ENCODE data around the gene SV2C. TPM values are rescaled to one million over a fixed set of nuclear protein-coding genes. Genes with fewer than 3 reads are reported as not detected.
A peak's percentile ranks its signal among the peaks of the same experiment; 100 is the strongest.

The SV2C gene
- total RNA-seq, 5 donors from 2014 or later (not counting 1 experiment from before 2014, with no cell fraction given): 0.03 to 0.07 (median 0.03) TPM; not detected in 2

GRCh38 chr5:76401801-76402250, 318.6 kb downstream of the SV2C start:
- peak overlapping the region; percentile 98 to 100 for H3K27ac Mint-ChIP-seq
- DNase-seq (peak in 16 of 35 experiments; percentile 0 to 56 (median 12)), ATAC-seq (replicated peaks in 1 of 4) (no peak)
- POLR2A ChIA-PET: interaction anchor here (0.6 to 1.9 kb wide), 11 partner anchors 15 to 181 kb away, joined by 3 to 30 read pairs (median 5); no protein-coding TSS in a partner anchor
- H3K36me3 ChIP-seq (ENCODE audit: control insufficient read depth in 2 of 2, extremely low read depth in 1 of 2, insufficient read depth in 1 of 2, low read length in 1 of 2): no peaks in the 10 kb centered on the region
- no peaks in the 10 kb centered on the region for H3K9me3 ChIP-seq
- CTCF ChIA-PET: interaction anchor here (0.6 to 3.4 kb wide), 12 partner anchors 9 to 330 kb away, joined by 3 to 27 read pairs (median 7); no protein-coding TSS in a partner anchor
- peaks cover 47 to 49% (median 48%) of the 10 kb centered on the region in 3 donors for H3K4me1 Mint-ChIP-seq
- H3K27me3 ChIP-seq (replicated peaks in 1 of 2; ENCODE audit: control insufficient read depth in 2 of 2, extremely low read depth in 1 of 2, insufficient read depth in 2 of 2, low read length in 1 of 2): no peaks in the 10 kb centered on the region
- WGBS (ENCODE audit: insufficient coverage): 4% methylated on average over 4 of the region's 11 CpGs
- no peaks in the 10 kb centered on the region for H3K27me3 Mint-ChIP-seq
- no peaks in the 10 kb centered on the region for H3K9me3 Mint-ChIP-seq
- H3K4me1 ChIP-seq (ENCODE audit: control insufficient read depth in 1 of 2, extremely low read depth in 1 of 2, insufficient read depth in 2 of 2, low read length in 2 of 2): peaks cover 31 to 36% of the 10 kb centered on the region in 2 experiments
- H3K4me3 Mint-ChIP-seq: peak overlapping the region; percentile 87 to 97 (median 93)
- H3K4me3 ChIP-seq (ENCODE audit: control insufficient read depth in 1 of 2, extremely low read depth in 1 of 2, low read length in 1 of 2): peak overlapping the region; percentile 59 to 85
- peaks cover 4% of the 10 kb centered on the region for H3K36me3 Mint-ChIP-seq
- H3K27ac ChIP-seq (ENCODE audit: low read length): peak overlapping the region; percentile 89

- H3K27ac ChIP-seq (ENCODE audit: low read length): peak overlapping the region; percentile 89
- CTCF ChIA-PET: interaction anchor here (0.6 to 3.4 kb wide), 14 partner anchors 9 to 330 kb away, joined by 3 to 27 read pairs (median 5); no protein-coding TSS in a partner anchor
- H3K36me3 Mint-ChIP-seq: peaks cover 7% of the 10 kb centered on the region
- H3K4me3 ChIP-seq (ENCODE audit: control insufficient read depth in 1 of 2, extremely low read depth in 1 of 2, low read length in 1 of 2): peak overlapping the region; percentile 76 to 85
- no peaks in the 10 kb centered on the region for H3K9me3 Mint-ChIP-seq
- H3K36me3 ChIP-seq (ENCODE audit: control insufficient read depth in 2 of 2, extremely low read depth in 1 of 2, insufficient read depth in 1 of 2, low read length in 1 of 2): no peaks in the 10 kb centered on the region
- ATAC-seq (replicated peaks in 1 of 4) (peak; percentile 34 to 76 (median 40)), DNase-seq (peak; percentile 42 to 93 (median 85))
- peak overlapping the region; percentile 87 to 97 (median 93) for H3K4me3 Mint-ChIP-seq
- POLR2A ChIA-PET: interaction anchor here (0.6 to 1.9 kb wide), 14 partner anchors 14 to 228 kb away, joined by 3 to 30 read pairs (median 4); no protein-coding TSS in a partner anchor
- H3K27me3 Mint-ChIP-seq: no peaks in the 10 kb centered on the region
- 1% methylated on average over 11 of the region's 25 CpGs for WGBS (ENCODE audit: insufficient coverage)
- H3K27me3 ChIP-seq (replicated peaks in 1 of 2; ENCODE audit: control insufficient read depth in 2 of 2, extremely low read depth in 1 of 2, insufficient read depth in 2 of 2, low read length in 1 of 2): no peaks in the 10 kb centered on the region
- peaks cover 33 to 39% of the 10 kb centered on the region in 2 experiments for H3K4me1 ChIP-seq (ENCODE audit: control insufficient read depth in 1 of 2, extremely low read depth in 1 of 2, insufficient read depth in 2 of 2, low read length in 2 of 2)
- H3K27ac Mint-ChIP-seq: peak overlapping the region; percentile 98 to 100
- peaks cover 53 to 55% (median 53%) of the 10 kb centered on the region in 3 donors for H3K4me1 Mint-ChIP-seq
- H3K9me3 ChIP-seq: no peaks in the 10 kb centered on the region
These were observed 319.2 kb downstream of the SV2C start for GRCh38 chr5:76402251-76402885.

GRCh38 chr5:76402886-76403765, 319.9 kb downstream of the SV2C start, which contains the start of gene IQGAP2:
Gene IQGAP2 (plus strand): TSS chr5:76403285. CDS start chr5:76403546, 261 bp downstream.
- H3K36me3 Mint-ChIP-seq: peaks cover 7% of the 10 kb centered on the region
- peaks cover 60 to 62% (median 60%) of the 10 kb centered on the region in 3 donors for H3K4me1 Mint-ChIP-seq
- Histone ChIP-seq H3K27me3 (replicated peaks in 1 of 2; ENCODE audit: control insufficient read depth in 2 of 2, extremely low read depth in 1 of 2, insufficient read depth in 2 of 2, low read length in 1 of 2) (no peaks in the 10 kb centered on the region), H3K36me3 (ENCODE audit: control insufficient read depth in 2 of 2, extremely low read depth in 1 of 2, insufficient read depth in 1 of 2, low read length in 1 of 2) (no peaks in the 10 kb centered on the region), H3K27ac (ENCODE audit: low read length) (peak within 1 kb of the TSS; percentile 89), H3K9me3 (no peaks in the 10 kb centered on the region), H3K4me3 (ENCODE audit: control insufficient read depth in 1 of 2, extremely low read depth in 1 of 2, low read length in 1 of 2) (peak within 1 kb of the TSS; percentile 76 to 85), H3K4me1 (ENCODE audit: control insufficient read depth in 1 of 2, extremely low read depth in 1 of 2, insufficient read depth in 2 of 2, low read length in 2 of 2) (peaks cover 33 to 45% of the 10 kb centered on the region in 2 experiments)
- ATAC-seq (replicated peaks in 1 of 4) (peak; percentile 63 to 74 (median 70)), DNase-seq (peak; percentile 70 to 93 (median 84))
- H3K4me3 Mint-ChIP-seq: peak within 1 kb of the TSS; percentile 87 to 97 (median 93)
- H3K9me3 Mint-ChIP-seq: no peaks in the 10 kb centered on the region
- peak within 1 kb of the TSS; percentile 98 to 100 for H3K27ac Mint-ChIP-seq
- CTCF ChIA-PET: interaction anchor here (0.6 to 3.4 kb wide), 19 partner anchors 9 to 181 kb away, joined by 3 to 27 read pairs (median 4); no protein-coding TSS in a partner anchor
- WGBS (ENCODE audit: insufficient coverage): 0% methylated on average over 76 of the region's 92 CpGs
- POLR2A ChIA-PET: interaction anchor here (0.5 to 1.9 kb wide), 15 partner anchors 13 to 229 kb away, joined by 3 to 30 read pairs (median 4); no protein-coding TSS in a partner anchor
- no peaks in the 10 kb centered on the region for H3K27me3 Mint-ChIP-seq

Measured in T-cell (primary cell).